ENCODE measurements around the gene TMEM45B.
"Not testable (repeated sequence)": the region's sequence is repeated elsewhere in the genome, so short reads cannot be mapped to it uniquely, and the experiment has no call there.

TMEM45B gene

GRCh38 chr11:129815596-129816461 is at the start of gene TMEM45B:
TMEM45B (plus strand) TSS chr11:129815848; CDS start chr11:129852483, 36,635 bp downstream.
- DNase-seq = peak; percentile 23 to 24

DNA sequence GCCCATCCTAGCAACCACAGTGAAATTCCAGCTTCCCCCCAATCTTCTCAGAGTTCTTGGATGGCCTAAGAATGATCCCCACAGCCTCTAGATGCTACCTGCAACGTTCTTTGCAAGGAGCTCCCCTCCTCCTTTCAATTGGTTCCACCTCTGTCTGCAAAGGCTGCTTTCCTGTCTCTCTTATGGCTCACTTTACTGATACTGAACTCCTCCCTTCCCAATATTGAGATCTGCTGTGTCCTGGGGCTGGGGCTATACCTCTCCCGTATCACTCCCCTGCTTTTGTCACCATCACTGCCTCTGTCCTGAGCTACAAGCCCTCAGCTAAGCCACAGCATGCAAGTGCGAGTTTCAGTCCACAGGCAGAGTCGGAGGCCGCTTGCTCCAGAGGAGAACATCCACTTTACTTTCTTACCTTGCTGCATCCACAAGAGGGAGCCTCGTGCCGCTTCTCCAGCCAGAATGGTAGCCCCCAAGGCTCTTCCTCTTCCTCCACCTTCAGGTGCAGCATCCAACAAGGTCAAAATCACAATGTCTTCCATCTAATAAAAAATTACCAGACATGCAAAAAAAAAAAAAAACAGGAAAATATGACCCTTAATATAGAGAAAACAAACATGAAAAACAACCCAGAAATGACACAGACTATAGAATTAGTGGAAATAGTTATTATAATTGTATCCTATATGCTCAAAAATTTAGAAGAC is 48.6 kb upstream of the TMEM45B start:
- DNase-seq = no peak

- no peak for DNase-seq
Measured at GRCh38 chr11:129767827-129768226, 47.8 kb upstream of the TMEM45B start.

- DNase-seq = no peak
Measured at GRCh38 chr11:129768356-129768755, 47.3 kb upstream of the TMEM45B start.

DNA sequence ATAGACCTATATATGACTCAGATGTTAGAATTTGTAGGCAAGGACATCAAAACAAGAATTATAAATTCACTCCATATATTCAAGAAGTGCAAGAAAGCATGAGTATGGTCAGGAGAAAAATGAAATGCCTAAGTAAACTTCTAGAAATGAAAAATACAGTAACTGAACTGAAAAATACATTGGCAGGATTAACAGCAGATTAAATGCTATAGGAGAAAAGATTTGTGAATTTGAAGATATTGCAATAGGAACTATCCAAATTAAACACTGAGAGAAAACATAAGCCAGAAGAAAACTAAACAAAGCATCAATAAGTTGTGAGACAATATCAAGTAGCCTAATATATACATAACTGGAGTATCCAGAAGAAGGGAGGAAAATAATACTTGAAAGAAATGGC is 46.6 kb upstream of the TMEM45B start:
- DNase-seq = no peak

DNA sequence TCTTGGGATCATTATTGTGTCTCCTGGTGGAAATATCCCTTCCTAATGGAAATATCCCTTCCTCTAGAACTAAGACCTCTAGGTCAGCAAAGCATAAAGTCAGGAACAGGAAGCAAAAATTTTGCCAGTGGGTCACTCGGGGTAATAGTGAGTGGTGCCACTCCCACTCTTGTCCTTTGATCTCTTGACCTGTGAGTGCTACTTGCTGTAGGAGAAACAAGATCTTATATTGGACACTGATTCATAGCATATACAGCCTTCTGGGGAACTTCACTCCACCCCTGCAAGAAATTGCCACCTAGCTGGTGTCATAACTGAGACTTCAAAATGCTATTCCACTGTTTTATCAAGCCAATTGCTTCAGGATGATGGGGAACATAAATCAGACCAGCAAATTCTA is 44.7 kb upstream of the TMEM45B start:
- DNase-seq = no peak

- DNase-seq = not testable (repeated sequence)
Measured at GRCh38 chr11:129771456-129771855, 44.2 kb upstream of the TMEM45B start.

GRCh38 chr11:129778877-129779276 is 36.8 kb upstream of the TMEM45B start:
- DNase-seq = no peak

DNA sequence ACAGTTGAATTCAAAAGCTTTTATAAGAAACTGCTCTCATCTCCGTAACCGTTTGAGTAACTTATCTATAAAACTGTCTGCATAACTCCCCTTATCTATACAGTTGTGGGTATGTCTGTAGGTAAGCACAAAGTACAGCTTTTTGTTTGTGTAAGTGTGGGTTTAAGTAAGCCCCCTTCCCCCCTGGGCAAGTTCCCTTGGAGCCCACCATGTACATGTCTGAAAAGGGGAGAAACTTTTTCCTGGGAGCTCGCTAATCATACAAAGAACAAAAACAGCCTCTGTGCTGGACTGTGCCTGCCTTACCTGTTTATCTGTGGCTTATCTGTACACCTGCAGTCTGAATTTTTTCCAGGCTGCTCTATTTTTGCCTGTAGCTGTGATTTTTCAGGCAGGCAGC is 36.3 kb upstream of the TMEM45B start:
- no peak for DNase-seq

GRCh38 chr11:129785383-129786111 is 30.1 kb upstream of the TMEM45B start:
- no peak for DNase-seq

GRCh38 chr11:129786112-129786416 is 29.6 kb upstream of the TMEM45B start:
- not testable (repeated sequence) for DNase-seq

GRCh38 chr11:129787532-129788155 is 28.0 kb upstream of the TMEM45B start:
- no peak for DNase-seq

DNA sequence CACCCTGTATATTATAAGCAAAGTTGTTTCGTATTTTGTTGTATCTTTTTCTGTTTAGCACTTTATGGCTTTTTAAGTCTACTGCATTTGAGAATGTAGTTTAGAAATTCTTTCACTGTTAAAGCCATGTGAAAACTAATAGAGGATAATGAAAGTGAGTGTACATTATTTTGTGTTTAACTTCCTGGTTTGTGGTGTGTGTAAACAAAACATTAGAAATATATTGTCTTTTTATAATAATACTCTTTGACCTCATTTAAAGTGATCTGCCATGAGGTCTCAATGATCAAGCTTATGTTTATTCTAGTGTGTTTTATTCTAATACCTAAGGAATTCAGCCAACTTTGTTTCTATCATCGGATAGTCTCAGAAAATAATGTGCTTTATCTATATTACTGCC is 27.4 kb upstream of the TMEM45B start:
- no peak for DNase-seq

DNA sequence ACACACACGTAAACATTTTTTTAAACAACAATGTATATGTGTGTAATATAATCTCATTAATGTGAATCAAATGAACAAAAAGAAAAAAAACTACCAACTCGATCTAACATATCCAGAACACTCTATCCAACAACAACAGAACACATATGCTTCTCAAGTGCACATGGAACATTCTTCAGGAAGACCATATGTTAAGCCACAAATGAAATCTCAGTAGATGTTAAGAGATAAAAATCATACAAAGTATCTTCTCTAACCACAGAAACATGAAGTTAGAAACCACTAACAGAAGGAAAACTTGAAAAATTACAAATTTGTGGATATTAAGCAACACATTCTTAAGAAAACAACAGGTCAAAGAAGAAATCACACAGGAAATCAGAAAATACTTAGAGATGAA is 25.5 kb upstream of the TMEM45B start:
- DNase-seq = no peak

DNA sequence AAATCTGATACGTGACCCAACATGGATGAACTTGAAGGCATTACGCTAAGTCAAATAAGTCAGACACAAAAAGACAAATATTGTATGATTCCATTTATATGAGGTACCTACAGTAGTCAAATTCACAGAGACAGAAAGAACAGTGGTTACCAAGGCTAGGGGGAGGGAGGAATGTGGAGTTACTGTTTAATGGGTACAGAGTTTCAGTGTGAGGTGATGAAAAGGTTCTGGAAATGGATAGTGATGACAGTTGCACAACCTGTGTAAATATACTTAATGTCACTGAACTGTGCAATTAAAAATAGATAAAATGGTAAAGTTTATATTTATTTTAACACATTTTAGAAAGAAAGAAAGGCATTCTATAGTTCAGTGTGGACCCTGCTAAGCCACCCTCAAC is 24.1 kb upstream of the TMEM45B start:
- no peak for DNase-seq

DNA sequence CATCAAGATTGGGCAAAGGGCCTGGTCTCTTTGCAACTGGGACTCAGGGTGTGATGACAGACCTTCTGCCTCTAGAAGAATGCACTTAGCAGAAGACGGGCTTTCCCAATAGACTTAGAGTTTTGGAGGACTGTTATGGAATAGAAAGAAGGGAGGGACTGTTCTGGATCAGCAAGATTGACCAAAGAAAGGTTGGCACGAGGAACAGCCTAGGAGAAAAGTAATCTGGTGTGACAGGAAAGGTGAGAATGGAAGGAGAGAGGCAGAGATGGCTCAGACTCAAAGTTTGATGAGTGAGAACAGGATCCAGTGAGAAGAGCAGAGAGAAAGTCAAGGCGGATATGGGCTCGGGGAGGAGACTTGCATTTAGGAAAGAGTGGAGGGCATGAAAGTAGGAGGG is 23.0 kb upstream of the TMEM45B start:
- DNase-seq = no peak

DNA sequence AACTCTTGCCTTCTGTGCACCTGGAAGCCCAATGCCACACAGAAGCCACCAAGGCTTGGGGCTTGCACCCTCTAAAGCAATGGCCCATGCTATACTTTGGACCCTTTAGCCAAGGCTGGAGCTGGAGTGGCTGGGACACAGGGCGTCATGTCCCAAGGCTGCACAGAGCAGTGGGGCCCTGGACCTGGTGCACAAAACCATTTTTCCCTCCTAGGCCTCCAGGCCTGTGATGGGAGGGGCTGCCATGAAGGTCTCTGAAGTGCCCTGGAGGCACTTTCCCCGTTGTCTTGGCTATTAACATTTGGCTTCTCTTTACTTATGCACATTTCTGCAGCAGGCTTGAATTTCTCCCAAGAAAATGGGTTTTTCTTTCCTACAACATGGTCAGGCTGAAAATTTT is 20.6 kb upstream of the TMEM45B start:
- no peak for DNase-seq

GRCh38 chr11:129798212-129798611 is 17.4 kb upstream of the TMEM45B start:
- DNase-seq = no peak

DNA sequence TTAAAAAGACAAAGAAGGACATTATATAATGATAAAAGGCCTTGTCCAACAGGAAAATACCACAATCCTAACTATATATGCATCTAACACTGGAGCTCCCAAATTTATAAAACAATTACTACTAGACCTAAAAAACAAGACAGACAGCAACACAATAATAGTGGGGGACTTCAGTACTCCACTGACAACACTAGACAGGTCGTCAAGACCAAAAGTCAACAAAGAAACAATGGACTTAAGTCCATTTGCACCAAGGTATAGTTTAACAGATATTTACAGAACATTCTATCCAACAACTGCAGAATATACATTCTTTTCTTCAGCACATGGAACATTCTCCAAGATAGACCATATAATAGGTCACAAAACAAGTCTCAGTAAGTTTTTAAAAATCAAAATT is 15.5 kb upstream of the TMEM45B start:
- DNase-seq = not testable (repeated sequence)

GRCh38 chr11:129800655-129801054 is 15.0 kb upstream of the TMEM45B start:
- no peak for DNase-seq

GRCh38 chr11:129803533-129803932 is 12.1 kb upstream of the TMEM45B start:
- DNase-seq = no peak

DNA sequence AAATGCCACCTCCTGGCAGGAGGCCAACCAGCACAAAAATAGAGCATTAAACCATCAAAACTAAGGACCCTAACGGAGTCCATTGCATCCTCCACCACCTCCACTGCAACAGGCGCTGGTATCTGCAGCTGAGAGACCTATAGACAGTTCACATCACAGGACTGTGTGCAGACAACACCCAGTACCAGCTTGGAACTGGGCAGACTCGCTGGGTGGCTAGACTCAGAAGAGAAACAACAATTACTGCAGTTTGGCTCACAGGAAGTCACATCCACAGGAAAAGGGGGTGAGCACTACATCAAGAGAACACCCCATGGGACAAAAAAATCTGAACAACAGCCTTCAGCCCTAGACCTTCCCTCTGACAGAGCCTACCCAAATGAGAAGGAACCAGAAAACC is 11.6 kb upstream of the TMEM45B start:
- no peak for DNase-seq

DNA sequence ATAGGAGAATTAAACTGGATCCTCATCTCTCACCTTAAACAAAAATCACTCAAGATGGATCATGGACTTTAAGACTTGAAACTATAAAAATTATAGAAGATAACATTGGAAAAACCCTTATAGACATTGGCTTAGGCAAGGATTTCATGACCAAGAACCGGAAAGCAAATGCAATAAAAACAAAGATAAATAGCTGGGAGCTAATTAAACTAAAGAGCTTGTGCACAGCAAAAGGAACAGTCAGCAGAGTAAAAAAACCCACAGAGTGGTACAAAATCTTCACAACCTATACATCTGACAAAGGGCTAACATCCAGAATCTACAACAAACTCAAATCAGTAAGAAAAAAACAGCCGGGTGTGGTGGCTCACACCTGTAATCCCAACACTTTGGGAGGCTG is 7.4 kb upstream of the TMEM45B start:
- not testable (repeated sequence) for DNase-seq

All from activated CD4-positive, alpha-beta T cell treated with anti-CD3 and anti-CD28 coated beads, Interleukin-2, amount 50 U/mL, for 4 hours (primary cell).